Stimulated activated CD4-positive, alpha-beta T cell treated with anti-CD3 and anti-CD28 coated beads, Interleukin-1b, Interleukin-23, amount 100 ng/mL, for 1 hour (primary cell): ENCODE measurements around the gene SMCO2.

Experiments used
- DNase-seq, 2 donors: peaks; one replicate each; pipeline ENCODE4 v3.0.0-alpha.2; 2020; ENCODE audit warnings: low read depth in 2 of 2

SMCO2 gene

DNA sequence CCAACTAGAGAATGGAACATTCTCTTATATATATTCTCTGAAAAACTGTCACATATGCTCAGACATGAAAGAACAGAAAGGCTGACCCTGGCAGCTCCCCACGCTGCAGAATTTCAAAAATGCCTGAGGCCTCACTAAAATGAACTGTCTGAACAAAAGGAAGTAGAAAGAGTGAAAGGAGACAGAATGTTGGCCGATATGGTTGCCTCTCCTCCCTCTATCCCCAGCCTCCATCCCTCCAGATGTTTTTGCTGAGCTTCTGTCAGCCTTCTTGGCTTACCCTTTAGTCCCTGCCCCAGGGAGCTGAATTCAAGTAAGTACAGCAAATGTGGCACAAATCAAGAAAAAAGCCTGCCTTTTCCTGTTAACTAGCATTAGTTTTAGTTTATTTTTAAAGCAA is 6.9 kb downstream of the SMCO2 start:
- no peak for DNase-seq

DNA sequence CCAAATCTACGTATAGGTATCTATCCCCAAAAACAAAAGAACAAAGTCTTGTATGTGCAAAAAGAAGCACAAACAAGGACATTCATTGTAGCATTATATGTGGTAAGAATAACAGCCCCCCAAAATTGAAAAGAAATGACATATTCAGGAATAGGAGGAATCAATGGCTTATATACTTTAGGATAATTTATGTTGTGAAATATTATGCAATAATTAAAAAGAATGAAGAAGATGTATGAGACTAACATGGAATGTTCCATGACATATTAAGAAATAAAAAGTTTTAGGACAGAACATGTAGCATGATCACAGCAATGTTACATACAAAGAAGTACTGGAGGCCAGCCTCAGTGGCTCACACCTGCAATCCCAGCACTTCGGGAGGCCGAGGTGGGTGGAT is 9.1 kb downstream of the SMCO2 start:
- no peak for DNase-seq

DNA sequence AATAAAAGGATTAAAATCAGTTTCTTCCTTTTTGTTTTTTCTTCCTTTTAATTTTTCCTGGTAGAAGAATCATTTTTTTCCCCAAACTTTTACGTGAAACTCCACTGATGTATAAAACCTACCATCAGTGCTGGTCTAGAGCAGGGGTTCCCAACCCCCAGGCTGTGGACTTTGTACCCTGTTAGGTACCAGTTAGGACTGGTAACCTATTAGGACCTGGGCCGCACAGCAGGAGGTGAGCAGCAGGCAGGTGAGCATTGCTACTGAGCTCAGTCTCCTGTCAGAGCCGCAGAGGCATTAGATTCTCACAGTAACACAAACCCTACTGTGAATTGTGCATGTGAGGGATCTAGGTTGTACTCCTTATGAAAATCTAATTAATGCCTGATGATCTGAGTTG is 10.1 kb downstream of the SMCO2 start:
- no peak for DNase-seq

DNA sequence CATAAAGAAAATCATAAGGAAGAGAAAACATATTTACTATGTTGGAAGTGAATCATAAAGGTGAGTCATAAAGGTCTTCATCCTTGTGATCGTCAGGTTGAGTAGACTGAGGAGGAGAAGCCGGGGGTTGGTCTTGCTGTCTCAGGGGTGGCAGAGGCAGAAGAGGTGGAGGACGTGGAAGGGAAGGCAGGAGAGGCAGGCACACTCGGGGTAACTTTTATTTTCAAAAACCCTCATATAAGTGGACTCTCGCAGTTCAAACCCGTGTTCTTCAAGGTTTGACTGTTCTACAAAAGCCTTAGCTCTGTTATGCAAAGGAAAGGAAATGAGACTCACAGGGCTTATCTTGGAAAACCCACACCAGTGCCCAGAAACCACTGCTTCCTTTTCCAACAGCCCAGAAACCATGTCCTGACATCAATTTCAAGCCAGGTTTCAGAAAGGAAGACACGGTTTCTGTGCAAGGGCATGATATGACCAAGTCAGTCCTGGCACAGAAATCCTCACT is 14.0 kb downstream of the SMCO2 start:
- no peak for DNase-seq

DNA sequence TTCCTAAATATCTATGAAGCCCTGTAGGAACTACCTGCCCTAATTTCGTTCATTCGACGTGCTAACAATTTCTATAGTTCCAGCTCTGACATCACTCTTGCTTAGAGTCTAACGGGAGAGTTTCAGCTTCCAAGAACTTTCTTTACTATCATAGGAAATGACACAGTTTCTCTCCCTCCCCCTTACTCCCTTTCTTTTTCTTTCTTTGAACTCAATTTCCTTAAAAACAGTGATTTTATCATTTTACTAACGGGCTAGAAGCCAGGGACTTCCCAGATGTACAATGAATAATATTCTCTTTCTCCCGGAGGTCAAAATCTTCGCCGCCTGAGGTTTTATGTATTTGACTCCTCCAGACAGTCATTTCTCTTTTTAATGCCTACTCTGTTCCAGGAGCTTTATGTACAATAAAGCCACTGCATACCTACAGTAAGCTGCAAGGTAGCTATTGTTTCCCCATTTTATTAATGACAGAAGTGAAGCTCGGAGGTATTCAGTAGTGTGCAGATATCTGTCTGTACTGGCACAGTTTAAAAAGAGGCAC is 15.7 kb downstream of the SMCO2 start:
- no peak for DNase-seq

DNA sequence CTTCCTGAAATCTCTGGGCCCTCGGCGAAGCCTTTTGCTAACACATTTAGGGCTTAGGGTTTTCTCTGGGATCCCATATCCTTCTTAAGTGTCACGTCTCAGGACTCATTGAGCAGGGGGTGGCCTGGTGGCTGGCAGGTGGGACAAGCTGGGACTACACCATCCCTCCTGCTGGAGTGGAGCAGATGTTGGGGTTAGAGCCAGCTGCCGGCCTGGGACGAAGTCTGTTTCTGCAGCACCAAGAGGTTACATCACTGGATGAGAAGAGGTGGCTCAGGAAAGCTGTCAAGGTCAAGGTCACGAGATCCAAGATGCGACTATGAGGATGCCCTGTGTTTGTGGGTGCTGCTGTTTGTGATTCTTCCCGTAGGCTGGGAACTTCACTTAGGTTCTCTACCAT is 16.3 kb downstream of the SMCO2 start:
- no peak for DNase-seq

GRCh38 chr12:27463511-27464219 is 17.1 kb downstream of the SMCO2 start:
- DNase-seq, result no peak

GRCh38 chr12:27464220-27464554 is 17.7 kb downstream of the SMCO2 start:
- DNase-seq, result no peak

DNA sequence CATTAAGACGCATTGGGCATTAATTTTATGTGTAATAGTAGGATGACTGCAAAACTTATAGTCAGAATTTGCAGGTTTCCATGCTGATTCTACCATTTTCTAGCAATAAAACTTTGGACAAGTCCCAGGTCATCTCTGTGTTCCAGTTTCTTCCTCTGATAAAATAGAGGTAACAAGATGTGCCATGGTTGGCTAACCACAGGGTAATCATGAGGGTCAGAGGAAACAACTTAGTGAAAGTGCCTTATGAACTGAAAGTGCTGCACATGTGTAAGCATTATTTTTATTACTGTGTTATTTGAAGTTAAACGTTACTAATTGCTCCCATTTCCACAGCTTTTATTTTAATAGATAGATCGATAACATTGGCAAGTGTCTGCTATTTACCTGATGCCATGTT is 21.1 kb downstream of the SMCO2 start:
- no peak for DNase-seq

DNA sequence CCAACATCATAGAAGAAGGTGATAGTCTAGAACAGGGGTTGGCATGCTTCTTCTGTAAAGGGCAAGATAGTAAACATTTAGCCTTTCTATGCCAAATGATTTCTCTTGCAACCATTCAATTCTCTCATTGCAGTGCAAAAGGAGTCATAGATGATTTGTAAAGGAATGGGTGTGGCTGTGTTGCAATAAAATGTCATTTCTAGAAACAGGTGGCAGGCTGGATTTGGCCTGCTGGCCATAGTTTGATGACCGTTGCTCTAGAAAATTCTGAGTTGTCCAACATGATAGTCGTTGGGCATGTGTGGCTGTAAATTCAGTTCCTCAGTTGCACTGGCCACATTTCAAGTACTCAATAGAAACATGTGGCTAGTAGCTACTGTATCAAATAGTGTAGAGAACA is 21.7 kb downstream of the SMCO2 start:
- no peak for DNase-seq

DNA sequence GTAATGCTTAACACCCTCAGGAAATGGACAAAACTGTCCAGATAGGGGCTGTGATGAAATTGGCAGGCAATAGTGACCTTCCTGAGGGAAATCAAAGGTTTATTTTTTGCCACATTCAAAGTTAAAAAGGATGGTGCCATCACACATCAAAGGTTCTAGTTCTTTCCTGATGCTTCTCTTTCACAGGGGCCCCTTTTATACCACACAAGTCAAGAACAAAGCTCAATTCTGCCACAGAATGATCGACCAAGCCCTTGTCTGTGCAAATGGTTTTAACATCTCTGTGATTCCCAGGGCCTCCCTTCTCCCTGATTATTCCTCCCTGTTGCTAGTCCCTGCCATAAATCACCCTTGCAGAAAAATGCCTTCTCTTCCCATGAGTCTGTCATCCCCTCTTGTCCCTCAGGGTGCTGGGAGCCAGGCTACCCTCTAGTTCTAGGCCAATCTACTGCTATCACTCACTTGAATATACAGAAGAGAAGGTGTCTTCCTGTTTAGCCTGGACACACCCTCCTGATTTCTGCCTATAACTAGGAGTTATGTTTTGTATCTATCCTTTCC is 22.7 kb downstream of the SMCO2 start:
- DNase-seq, result no peak

DNA sequence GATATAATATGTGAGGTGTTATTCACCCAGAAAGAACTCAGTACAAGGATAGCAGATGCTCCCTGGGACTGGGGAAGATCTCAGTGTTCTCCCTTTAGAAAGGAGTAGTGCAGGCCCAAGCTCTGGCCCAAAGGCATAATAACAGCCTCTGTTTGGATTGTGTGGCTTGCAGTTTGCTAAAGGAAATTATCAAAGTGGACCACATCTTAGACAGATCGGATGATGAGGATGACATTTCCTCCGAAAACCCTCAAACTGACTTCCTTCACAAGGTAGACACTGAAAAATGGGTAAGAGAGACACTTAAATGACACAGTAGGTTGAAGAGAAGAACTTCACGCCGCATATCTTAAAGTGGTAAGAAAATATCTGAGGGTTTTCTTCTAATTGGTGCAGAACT is 26.1 kb downstream of the SMCO2 start:
- no peak for DNase-seq

GRCh38 chr12:27474344-27474743 is 27.8 kb downstream of the SMCO2 start:
- no peak for DNase-seq

DNA sequence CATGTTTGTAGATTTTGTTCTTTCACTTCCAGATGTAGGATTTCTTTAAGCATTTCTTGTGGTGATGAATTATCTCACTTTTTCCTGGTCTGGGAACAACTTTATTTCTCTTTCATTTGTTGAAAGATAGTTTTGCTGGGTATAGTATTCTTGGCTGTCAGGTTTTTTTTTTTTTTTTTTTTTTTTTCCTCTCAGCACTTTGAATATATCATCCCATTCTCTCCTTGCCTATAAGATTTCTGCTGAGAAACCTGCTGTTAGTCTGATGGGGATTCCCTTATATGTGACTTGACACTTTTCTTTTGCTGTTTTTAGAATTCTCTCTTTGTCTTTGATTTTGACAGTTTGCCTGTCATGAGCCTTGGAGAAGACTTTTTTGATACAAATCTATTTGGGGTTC is 30.5 kb downstream of the SMCO2 start:
- DNase-seq, result no peak

DNA sequence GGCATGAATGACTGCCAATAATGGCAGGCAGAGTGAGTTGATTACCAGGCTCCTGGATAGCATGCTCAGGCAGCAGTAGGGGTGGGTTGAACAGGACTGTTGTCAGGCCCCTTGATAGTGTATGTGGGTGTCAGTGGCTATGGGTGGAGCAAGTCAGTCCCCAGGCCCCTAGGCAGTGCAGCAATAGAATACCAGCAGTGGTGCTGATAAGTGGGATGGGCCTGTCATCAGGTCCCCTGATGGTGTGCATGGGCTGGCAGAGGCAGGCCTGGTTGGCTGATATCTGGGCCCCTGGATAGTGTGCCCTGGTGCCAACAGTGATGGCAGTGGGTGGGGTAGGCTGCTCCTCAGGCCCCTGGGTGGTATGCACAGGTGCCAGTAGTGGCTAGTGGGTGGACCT is 32.4 kb downstream of the SMCO2 start:
- DNase-seq, result no peak

- DNase-seq, result no peak
These were observed 33.5 kb downstream of the SMCO2 start for GRCh38 chr12:27480016-27480415.

- no peak for DNase-seq
These were observed 40.4 kb downstream of the SMCO2 start for GRCh38 chr12:27486961-27487360.

GRCh38 chr12:27488479-27488878 is 41.9 kb downstream of the SMCO2 start:
- no peak for DNase-seq

- no peak for DNase-seq
These were observed 44.7 kb downstream of the SMCO2 start for GRCh38 chr12:27491226-27491625.

DNA sequence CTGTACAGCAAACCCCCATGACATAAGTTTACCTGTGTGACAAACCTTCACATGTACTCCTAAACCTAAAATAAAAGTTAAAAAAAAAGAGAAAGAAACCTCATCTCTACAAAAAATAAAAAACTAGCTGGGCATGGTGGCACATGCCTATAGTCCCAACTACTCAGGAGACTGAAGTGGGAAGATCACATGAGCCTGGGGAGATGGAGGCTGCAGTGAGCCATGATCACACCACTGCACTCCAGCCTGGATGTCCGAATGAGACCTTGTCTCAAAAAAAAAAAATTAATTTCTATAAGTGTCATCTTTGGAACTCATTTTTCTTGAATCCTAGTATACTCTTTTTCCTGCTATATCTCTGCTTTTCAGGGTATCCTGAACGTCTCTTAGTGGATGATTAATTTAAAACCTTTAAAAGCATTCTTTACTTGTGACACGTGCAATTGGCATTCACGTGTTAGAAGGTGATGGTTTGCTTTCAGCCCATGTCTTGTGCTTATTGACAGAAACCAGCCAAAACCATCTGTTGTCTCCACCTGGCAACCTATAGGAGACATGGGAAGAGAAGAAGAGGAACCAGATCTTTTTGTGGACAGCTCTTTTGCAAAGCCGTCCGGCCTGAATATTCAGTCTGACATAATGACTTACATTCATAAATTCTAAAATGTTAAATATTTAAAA is 46.9 kb downstream of the SMCO2 start:
- DNase-seq, result no peak

- DNase-seq, result no peak
These were observed 50.9 kb downstream of the SMCO2 start for GRCh38 chr12:27497446-27497845.

GRCh38 chr12:27498149-27498548 is 51.6 kb downstream of the SMCO2 start:
- no peak for DNase-seq

DNA sequence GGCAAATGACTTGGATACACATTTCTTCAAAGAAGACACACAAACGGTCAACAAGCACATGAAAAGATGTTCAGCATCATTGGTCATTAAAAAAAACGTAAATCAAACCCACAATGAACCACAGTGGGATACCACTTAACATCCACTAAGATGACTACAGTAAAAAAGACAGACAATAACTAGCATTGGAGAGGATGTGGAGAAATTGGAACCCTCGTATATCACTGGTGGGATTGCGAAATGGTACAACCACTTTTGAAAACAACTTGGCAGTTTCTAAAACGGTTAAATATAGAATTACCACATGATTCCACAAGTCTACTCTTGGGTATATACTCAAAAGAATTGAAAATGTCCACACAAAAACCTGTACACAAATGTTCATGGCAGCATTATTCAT is 52.2 kb downstream of the SMCO2 start:
- no peak for DNase-seq
